HG03196 (cell line): ENCODE data around the gene DAB2.

ENCODE experiments used
- ATAC-seq: cut with Tn5 transposase; IDR thresholded peaks from one replicate; pipeline ENCODE4 v1.9.1; 2021; ENCODE audit not compliant: unreplicated experiment

Gene DAB2

DNA sequence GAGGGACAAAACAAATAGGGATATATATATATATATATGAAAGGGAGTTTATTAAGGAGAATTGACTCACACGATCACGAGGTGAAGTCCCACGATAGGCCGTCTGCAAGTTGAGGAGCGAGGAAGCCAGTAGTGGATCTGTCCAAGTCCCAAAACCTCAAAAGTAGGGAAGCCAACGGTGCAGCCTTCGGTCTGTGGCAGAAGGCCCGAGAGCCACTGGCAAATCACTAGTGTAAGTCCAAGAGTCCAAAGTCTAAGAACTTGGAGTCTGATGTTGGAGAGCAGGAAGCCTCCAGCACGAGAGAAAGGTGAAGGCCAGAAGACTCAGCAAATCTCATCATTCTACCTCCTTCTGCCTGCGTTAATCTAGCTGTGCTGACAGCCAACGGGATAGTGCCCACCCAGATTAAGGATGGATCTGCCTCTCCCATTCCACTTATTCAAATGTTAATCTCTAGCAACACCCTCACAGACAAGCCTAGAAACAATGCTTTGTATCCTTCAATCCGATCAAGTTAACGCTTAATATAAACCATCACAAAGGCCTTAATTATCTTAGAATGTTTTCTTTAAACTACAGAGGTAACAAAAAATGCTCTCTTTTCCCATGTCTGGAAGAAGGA is 23.8 kb upstream of the DAB2 start:
- ATAC-seq: no peak

DNA sequence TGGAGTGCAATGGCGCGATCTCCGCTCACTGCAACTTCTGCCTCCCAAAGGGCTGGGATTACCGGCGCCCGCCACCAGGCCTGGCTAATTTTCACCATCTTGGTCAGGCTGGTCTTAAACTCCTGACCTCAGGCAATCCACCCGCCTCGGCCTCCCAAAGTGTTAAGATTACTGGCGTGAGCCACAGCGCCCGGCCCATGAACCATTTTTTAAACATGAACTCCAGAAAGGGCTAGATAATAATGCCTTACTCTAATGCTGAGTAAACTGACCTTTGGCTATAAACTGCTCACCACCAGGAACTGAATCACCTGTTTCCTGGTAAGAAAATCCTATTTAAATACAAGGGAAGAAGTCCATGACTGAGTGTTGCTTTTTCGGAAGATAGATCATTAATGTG is 23.2 kb upstream of the DAB2 start:
- no peak for ATAC-seq

DNA sequence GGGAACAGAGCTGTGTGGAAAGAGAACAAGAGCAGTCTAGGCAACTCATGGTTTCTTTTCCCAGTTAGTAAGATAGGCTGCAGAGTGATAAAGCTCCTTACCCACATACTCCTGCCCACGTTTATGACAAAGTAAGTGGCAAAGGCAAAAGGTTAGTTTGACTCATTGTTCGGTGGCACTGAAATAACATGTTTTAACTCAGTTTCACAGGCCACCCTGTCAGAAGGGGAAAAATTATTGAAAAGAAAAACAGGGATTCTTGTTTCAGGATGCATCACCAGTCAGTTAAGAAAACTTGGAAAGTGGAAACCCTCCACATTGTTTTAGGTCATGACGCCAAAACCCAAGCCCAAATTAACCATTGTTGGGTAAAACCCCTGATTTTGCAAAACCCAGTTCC is 22.3 kb upstream of the DAB2 start:
- ATAC-seq: no peak

- no peak for ATAC-seq
Observed at GRCh38 chr5:39446231-39446630, 21.5 kb upstream of the DAB2 start.

- ATAC-seq: no peak
Observed at GRCh38 chr5:39443911-39444310, 19.1 kb upstream of the DAB2 start.

GRCh38 chr5:39442991-39443390 is 18.2 kb upstream of the DAB2 start:
- ATAC-seq: no peak

GRCh38 chr5:39441838-39442237 is 17.1 kb upstream of the DAB2 start:
- ATAC-seq: no peak

DNA sequence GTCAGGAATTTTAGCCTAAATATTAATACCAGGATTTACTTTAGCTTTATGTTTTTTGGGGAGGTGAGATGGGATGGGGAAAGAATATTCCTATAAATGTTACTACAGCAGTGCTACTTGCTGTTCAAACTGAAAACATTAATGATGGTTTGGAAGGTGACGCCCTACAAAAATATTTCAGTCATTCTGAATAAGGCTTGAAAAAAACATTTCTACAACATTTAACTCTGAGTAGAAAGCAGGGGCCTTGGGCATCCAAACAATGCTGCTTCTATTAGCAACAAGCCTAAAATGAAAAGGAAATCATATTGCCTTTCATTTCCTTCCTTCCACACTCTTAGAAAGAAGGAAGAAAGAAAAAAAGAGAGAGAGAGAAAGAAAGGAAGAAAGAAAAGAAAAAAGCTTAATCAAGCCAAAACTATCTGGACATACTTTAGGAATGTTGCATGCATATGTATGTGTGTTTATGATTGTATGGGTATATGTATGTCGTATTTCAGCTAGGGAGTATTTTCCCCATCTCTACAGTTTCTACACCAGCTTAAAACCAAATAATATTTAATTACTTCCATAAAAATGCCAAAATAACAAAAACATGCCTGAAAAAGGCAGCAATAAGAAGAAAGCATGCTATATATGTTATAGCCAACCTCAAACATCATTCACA is 16.3 kb upstream of the DAB2 start:
- ATAC-seq: no peak

GRCh38 chr5:39440192-39440957 is 15.6 kb upstream of the DAB2 start:
- no peak for ATAC-seq

- ATAC-seq: no peak
Observed at GRCh38 chr5:39439582-39440162, 14.9 kb upstream of the DAB2 start.

DNA sequence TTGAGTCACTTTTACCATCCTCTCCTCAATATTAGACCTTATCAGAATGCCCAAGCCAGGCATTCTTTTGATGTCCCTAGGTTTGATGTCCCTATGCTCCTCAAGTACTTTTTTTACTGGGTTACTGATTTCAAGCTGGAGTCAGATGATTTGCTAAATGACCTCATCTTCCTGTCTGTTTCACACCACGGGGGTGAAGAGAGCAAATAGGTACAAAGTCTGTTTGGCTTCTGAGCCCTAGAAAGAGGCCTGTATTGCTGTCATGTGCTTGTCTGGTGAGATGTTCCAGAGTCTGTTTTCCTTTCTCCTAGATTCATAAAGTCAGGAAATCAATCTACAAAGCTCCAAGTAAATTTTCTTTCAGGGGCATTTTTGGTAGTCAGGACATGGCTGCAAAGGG is 12.7 kb upstream of the DAB2 start:
- peak; percentile 58 for ATAC-seq

- no peak for ATAC-seq
Observed at GRCh38 chr5:39433848-39434247, 9.1 kb upstream of the DAB2 start.

GRCh38 chr5:39432696-39433530 is 8.1 kb upstream of the DAB2 start:
- no peak for ATAC-seq

DNA sequence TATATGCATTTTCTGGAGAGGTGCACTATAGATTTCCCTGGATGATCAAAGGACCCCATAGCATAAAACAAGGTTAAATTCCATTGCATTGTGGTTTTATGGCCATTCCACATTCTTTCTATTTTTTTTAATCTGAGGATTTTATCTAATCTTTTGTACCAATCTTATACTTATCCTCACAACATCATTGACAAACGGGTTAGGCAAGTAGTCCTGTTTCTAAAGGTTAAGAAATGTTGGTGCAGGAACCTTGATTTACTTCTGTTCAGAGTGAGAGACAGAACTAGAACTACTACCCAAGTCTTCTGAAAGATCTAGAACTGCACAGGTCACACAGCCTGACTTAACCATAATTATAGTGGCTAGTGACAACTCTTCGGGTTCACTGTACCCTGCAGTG is 5.7 kb upstream of the DAB2 start:
- ATAC-seq: no peak

DNA sequence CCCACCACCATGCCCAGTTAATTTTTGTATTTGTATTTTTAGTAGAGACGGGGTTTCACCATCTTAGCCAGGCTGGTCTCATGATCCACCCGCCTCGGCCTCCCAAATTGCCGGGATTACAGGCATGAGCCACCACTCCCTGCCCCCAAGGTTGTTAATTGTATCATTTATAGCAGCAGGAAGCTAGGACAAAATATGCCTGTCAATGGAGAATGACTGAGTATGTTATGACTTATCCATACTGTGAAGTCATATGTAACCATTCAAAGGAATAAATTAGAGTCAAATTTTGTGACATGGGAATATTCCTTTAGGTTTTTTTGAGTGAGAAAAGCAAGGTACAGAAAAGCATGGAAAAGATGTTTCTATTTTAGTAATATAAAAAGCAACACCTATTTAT is 3.9 kb upstream of the DAB2 start:
- ATAC-seq: no peak

- ATAC-seq: no peak
Observed at GRCh38 chr5:39427633-39428032, 2.9 kb upstream of the DAB2 start.

- no peak for ATAC-seq
Observed at GRCh38 chr5:39427229-39427628, 2.4 kb upstream of the DAB2 start.

DNA sequence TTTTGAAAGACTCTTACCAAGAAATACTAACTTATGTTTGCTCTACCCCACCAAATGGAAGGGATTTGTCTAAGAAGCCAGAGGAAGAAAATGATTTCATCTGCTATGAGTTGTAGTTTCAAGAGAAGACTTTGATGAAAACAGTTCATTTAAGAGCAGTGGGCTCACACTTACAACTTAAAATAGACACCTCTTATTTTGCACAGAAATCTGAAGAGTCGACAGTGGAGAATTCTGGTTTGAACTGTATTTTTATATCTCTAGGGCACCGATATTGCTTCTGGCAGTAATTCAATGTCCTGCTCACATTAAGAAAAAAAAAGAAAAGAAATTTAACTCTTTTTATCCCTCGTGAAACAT is 1.9 kb upstream of the DAB2 start:
- ATAC-seq: no peak

GRCh38 chr5:39426051-39426745 is 1.4 kb upstream of the DAB2 start:
- ATAC-seq: no peak

GRCh38 chr5:39423331-39423751 is 1.4 kb downstream of the DAB2 start:
- no peak for ATAC-seq
